ENCODE results near the gene IPO4. TPM values are rescaled to one million over a fixed set of nuclear protein-coding genes. Genes with fewer than 3 reads are reported as not detected.

IPO4 gene
- total and polyA plus RNA-seq, 2 experiments from 2014 or later: 34.2 to 105 TPM

GRCh38 chr14:24206260-24207103 lies 17.9 kb upstream of the IPO4 start (continued):
- no peak for TF ChIP-seq ZNF462 (CRISPR knock-in tag; IDR thresholded peaks at IDR 0.05)
- no peak for TF ChIP-seq JUNB (IDR thresholded peaks at IDR 0.05; ENCODE audit: unreplicated experiment)
- TF ChIP-seq STAT1 (IDR thresholded peaks at IDR 0.05; ENCODE audit: unreplicated experiment): no peak
- TF ChIP-seq NANOG (IDR thresholded peaks at IDR 0.05; ENCODE audit: borderline replicate concordance): no peak
- TF ChIP-seq CREB1 (CRISPR knock-in tag; IDR thresholded peaks at IDR 0.05; ENCODE audit: low read depth): no peak
- TF ChIP-seq POLR2AphosphoS5 (IDR thresholded peaks at IDR 0.05; ENCODE audit: low read depth): no peak
- no peak for TF ChIP-seq CTCF (conservative IDR thresholded peaks at IDR 0.05; ENCODE audit: low read depth in 2 of 2)
- no peak for TF ChIP-seq ZNF114 (CRISPR knock-in tag; IDR thresholded peaks at IDR 0.05)
- TF ChIP-seq EZH2phosphoT487 (IDR thresholded peaks at IDR 0.05; ENCODE audit: unreplicated experiment): no peak
